Neural progenitor cell (in vitro differentiated cells): ENCODE measurements around the gene CTNNBL1.

Source experiments
- EZH2 ChIP-seq: fragments of 200-600 bp; sonication (generic); IDR thresholded peaks from 2 replicates; pipeline ENCODE4 v1.6.1; 2017; ENCODE audit warnings: antibody characterized with exemption, mild to moderate bottlenecking, moderate library complexity
- EZH2phosphoT487 ChIP-seq: fragments of 200-600 bp; sonication (generic); IDR thresholded peaks from 2 replicates; pipeline ENCODE4 v1.6.1; 2017; ENCODE audit warnings: antibody characterized with exemption
- TF ChIP-seq, protein P1 (sequence below): fragments of 200-600 bp; sonication (generic); IDR thresholded peaks from 2 replicates; pipeline ENCODE4 v1.5.1; 2017; ENCODE audit warnings: antibody characterized with exemption, mild to moderate bottlenecking

DNA sequence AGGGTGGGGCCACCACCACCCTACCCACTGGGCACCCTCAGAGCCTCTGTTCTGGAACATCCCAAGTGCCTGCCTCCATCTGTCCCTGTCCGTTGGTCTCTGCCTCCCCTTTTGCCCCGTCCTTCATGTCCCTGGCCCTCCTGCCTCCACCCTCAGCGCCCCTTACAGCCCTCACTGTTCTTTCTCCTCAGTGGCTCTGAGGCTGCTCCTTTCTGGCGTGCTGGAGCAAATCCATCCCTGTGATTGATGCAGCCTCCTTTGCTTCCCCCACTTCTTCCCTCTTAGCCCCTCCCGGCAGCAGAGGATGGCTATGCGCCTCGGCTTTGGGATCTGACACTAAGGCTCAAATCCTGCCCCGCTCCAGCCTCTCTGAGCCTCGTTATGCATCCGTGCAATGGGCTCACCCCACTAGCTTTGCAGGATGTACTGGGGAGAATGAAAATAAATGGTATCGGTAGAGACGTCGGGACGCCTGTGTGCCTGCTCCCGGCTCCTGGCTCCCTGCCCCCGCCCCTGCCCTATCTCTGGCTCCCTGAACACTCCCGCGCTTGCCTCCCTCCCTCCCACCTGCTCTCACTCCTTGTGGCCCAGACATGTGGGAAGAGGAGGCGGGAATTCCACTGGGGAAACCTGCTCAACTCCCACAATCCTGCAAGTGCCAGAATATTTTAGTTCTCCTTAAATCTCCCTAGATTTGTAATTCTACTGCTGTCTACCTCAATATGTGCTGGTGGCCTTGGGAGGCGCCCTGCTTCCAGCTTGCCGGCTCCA is 222.2 kb downstream of the CTNNBL1 start:
- TF ChIP-seq, protein P1, sequence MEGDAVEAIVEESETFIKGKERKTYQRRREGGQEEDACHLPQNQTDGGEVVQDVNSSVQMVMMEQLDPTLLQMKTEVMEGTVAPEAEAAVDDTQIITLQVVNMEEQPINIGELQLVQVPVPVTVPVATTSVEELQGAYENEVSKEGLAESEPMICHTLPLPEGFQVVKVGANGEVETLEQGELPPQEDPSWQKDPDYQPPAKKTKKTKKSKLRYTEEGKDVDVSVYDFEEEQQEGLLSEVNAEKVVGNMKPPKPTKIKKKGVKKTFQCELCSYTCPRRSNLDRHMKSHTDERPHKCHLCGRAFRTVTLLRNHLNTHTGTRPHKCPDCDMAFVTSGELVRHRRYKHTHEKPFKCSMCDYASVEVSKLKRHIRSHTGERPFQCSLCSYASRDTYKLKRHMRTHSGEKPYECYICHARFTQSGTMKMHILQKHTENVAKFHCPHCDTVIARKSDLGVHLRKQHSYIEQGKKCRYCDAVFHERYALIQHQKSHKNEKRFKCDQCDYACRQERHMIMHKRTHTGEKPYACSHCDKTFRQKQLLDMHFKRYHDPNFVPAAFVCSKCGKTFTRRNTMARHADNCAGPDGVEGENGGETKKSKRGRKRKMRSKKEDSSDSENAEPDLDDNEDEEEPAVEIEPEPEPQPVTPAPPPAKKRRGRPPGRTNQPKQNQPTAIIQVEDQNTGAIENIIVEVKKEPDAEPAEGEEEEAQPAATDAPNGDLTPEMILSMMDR = no peak
- no peak for TF ChIP-seq EZH2
- TF ChIP-seq EZH2phosphoT487 = no peak
